Daoy (cell line): Measurements from ENCODE around the gene HLA-DOB. TPM values are rescaled to one million over a fixed set of nuclear protein-coding genes. Genes with fewer than 3 reads are reported as not detected.
A peak's percentile ranks its signal among the peaks of the same experiment; 100 is the strongest.
"Not testable (repeated sequence)": the region's sequence is repeated elsewhere in the genome, so short reads cannot be mapped to it uniquely, and the experiment has no call there.

Experiments
- DNase-seq: peaks from one replicate; pipeline ENCODE4 v3.0.0-alpha.2; 2015; ENCODE audit warnings: low read depth
- total RNA-seq: library from RNA; depleted of rRNA; stranded (reverse); fragments of >200 nt; shearing (Covaris generic); gene quantifications from 2 replicates; pipeline ENCODE4 v1.2.3, GENCODE V29; 2014

Gene HLA-DOB
- total RNA-seq, 1 experiment from 2014 or later = 0.63 TPM

DNA sequence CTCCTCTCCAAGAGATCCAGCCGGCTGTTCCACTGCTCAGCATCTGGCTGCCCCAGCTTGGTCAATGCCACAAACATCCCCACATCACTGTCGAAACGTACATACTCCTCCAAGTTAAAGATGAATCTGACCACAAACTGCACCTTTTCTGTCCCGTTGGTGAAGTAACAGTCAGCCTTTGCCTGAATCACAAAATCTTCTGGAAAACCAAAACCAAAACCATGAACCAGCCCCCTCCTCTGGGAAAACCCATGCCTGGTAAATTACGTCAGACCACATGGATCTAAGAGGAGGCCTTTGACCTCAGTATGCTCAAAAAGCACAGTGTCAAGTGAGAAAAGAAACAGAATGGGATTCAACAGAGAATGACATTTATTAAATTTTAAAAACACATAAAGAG lies 1.7 kb downstream of the HLA-DOB start:
- peak; percentile 27 for DNase-seq

DNA sequence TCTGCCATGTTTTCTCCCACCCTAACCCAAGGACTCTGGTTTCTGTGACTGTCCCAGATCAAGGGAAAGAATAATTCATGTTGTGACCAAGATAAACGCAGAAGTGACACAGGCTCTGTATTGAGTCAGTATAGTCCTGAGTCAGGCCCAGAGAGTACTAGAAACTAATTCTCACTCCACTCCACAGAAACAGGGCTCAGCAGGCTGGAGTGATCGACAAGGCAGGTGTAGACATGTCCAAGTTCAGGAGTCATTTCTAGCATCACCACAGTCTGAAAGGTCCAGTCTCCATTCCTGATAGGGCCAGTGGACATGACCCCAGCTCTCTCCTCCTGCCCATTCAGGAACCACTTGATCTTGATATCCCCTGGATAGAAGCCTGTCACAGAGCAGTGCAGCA lies 2.7 kb downstream of the HLA-DOB start:
- no peak for DNase-seq

DNA sequence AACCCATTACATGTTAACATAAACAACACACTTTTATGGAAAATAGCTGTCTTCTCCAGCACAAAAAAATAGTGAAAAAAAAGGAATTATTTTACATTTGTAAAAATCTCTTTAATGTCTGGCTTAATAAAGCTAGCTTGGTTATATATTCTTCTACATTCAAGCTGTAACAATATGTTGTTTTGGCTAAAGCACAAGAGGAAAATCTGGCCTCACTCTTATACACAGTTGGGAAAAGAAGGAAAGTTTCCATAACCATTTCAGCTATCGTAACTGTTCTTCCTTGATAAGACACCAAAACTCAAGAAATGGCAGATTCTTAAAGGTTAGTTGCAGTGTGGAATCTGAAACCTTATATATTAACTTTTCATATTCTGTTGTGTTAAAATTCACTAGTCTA lies 7.6 kb downstream of the HLA-DOB start:
- DNase-seq = no peak

DNA sequence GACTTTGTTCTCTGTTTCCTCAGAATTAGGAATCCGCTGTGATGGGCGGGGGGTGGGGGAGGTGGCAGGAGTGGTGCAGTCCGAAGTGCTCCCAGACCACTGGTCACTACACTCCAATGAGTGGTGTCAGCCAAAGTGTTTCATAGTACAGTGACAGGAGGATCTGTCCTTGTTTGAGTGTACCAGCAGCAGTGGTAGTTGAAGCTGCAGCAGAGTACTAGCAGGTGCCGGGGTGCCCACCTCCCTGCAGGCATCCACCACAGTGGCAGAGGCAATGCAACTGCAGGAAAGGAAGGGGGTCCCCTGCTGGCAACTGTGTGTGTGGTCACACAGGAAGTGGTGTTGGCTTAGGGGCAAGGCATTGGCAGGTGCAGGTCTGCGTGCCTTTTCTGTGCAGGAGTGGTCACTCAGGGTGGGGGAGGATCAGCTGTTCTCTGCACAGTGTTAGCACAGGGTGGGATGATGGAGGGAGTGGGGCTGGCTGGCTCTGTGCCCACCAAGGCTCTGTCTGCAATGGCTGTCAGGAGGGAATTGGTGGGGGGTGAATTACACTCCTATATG lies 9.7 kb downstream of the HLA-DOB start:
- DNase-seq = no peak

- not testable (repeated sequence) for DNase-seq
Observed at GRCh38 chr6:32805404-32805803, 11.4 kb downstream of the HLA-DOB start.

GRCh38 chr6:32803416-32803815 lies 13.4 kb downstream of the HLA-DOB start:
- DNase-seq = no peak

- no peak for DNase-seq
Observed at GRCh38 chr6:32799740-32800139, 17.1 kb downstream of the HLA-DOB start.

- DNase-seq = no peak
Observed at GRCh38 chr6:32799168-32799567, 17.6 kb downstream of the HLA-DOB start.

DNA sequence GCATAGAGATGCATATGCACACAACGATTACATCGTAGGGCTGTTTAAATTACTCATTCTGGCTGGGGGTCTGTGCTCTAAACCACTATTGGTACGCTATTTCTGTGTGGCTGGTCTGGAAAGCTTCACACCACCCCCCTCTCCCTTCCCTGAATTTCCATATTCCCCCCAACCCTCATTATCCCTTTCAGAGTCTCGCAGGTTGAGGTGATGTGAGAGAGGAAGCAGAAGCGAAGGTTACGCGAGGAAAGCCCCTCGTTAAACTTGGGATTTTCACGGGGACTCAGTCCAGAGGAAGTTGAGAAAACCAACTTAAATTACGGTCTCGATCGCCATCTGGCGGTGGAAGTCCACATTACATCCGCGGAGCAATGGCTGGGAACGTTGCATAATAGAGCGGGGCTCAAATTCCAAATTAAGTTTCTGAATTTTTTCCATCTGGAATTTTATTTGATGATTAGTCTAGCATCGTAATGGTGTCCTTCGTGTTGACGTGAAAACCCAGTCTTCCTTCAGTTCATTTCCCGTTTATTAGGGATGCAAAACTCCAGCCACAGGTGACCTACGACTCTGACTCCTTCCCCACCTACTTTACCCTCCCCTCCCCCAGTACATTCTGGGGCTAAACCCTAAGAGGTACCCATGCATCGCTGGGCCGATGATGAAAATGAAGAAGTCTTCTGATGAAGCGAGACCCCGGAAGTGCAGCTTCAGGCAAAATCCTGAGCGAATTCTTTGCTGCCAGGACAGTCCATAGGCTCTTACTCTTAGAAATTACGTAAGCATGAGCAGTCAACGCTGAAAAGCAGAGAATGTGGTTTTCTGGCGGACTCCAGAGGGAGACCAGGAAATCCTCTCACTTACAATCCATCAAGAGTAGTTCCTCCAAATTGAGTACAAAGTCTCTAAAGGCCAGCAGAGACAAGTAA lies 19.7 kb downstream of the HLA-DOB start:
- peak; percentile 75 for DNase-seq

DNA sequence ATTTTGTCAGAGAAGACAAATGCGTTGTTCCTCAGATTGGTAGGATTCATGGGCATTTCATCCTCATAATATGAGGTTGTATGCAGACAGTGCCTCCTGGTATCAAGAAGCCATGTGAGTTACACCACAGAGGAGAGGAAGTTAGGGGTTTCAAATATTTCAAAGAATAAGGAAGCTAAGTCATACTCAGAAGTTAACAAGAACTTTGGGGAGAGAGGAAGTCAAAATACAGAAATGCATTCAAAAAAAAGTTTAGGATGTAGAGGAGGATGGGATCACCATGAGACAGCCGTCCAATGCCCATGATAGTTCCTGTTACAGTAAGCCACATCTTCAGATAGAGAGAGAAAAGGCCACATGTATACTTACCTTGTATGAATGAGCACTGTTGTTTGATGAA lies 22.3 kb downstream of the HLA-DOB start:
- DNase-seq = no peak

DNA sequence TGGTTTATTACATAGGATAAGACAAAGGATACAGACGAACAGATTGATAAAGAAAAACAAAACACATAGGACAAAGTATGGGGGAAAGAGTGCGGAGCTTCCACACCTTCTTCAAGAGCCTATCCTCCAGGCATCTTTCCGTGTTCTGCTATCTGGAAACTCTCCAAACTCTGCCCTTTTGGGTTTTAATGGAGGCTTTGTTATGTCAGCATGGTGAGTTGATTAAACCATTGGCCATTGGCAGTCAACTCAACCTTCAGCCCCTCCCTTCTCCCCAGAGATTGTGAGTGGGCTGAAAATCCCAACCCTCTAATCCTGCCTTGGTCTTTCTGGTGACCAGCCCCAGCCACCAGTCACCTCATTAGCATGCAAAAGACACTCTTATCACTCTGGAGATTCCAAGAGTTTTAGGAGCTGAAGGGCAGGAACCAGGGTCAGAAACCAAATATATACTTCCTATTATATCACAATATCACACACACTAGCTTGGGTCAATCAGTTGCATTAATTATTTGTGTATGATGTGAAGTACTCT lies 23.8 kb downstream of the HLA-DOB start:
- DNase-seq = no peak

- DNase-seq = no peak
Observed at GRCh38 chr6:32790306-32790705, 26.5 kb downstream of the HLA-DOB start.

- DNase-seq = peak; percentile 67
Observed at GRCh38 chr6:32785781-32786533, 30.8 kb downstream of the HLA-DOB start.

DNA sequence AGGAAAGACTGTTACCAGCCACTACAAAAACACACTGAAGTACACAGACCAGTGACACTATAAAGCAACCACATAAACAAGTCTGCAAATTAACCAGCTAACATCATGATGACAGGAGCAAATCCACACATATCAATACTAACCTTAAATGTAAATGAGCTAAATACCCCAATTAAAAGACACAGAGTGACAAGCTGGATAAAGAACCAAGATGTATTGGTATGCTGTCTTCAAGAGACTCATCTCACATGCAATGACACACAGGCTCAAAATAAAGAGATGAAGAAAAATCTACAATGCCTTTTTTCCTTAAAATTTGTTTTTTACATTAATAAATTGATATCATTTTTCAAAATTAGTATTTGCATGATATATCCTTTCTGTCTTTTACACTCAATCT lies 33.9 kb downstream of the HLA-DOB start:
- DNase-seq = not testable (repeated sequence)

DNA sequence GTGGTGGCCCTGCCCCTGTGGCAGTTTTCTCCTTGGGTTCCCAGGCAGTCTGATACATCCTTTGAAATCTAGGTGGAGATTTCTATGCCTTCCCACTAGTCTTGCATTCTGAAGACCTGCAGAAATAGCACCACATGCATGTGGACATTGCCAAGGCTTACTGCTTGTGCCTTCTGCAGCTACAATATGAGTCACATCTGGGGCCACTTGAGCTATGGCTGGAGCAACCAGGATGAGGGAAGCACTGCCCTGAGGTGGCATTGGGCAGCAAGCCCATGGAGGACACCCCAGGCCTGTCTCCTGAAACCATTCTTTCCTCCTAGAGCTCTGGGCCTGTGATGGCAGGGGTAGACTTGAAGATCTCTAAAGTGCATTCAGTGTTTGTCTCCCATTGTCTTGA lies 37.8 kb downstream of the HLA-DOB start:
- DNase-seq = no peak

DNA sequence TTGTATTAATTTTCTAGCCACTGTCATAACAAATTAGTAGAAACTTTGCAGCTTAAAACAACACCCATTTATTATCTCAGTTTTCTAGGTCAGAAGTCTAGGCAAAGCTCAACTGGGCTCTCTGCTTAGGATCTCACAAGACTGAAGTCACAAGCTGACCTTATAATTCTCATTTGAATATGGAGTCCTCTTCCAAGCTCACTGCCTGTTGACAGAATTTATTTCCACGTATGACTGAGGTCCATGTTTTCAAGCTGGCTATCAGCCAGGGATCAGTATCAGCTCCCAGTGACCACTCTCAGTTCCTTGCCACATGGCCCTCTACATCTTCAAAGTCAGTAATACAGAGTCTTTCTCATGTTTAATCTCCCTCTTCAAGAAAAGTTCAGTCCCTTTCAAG lies 41.7 kb downstream of the HLA-DOB start:
- DNase-seq = no peak

- no peak for DNase-seq
Observed at GRCh38 chr6:32774426-32774825, 42.4 kb downstream of the HLA-DOB start.

- DNase-seq = no peak
Observed at GRCh38 chr6:32772656-32773055, 44.1 kb downstream of the HLA-DOB start.

GRCh38 chr6:32764048-32764447 lies 52.8 kb downstream of the HLA-DOB start:
- DNase-seq = no peak

DNA sequence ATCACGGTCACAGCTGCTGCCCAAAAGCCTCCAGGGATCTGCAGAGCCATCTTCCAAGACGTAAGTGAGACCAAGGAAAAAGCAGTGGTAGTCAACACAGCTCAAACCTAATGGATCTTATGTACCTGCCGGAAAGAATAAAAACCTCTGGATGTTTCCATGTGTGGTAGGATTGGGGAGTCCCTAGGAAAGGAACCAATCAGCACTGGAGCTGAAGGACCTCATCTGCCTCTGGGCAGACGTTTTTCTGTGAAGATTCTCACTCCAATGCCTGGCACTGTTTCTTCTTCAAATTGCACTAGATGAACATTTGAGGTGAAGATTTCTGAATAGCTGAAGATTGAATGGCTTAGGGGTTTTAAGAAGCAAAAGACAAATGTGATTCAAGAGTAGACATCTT lies 53.4 kb downstream of the HLA-DOB start, which contains the start of gene HLA-DQB2:
Gene HLA-DQB2, minus strand, starts transcription at position 112 of the 400 bp plus-strand sequence. Its CDS starts 62 bp downstream, at position 50.
- no peak for DNase-seq
